GM19328 (cell line): ENCODE data around the gene SPARCL1.
A peak's percentile ranks its signal among the peaks of the same experiment; 100 is the strongest.
"Not testable (repeated sequence)": the region's sequence is repeated elsewhere in the genome, so short reads cannot be mapped to it uniquely, and the experiment has no call there.

Source experiments
- ATAC-seq: cut with Tn5 transposase; IDR thresholded peaks from one replicate; pipeline ENCODE4 v1.9.1; 2021; ENCODE audit warnings: mild to moderate bottlenecking, moderate library complexity; ENCODE audit not compliant: unreplicated experiment

The SPARCL1 gene

DNA sequence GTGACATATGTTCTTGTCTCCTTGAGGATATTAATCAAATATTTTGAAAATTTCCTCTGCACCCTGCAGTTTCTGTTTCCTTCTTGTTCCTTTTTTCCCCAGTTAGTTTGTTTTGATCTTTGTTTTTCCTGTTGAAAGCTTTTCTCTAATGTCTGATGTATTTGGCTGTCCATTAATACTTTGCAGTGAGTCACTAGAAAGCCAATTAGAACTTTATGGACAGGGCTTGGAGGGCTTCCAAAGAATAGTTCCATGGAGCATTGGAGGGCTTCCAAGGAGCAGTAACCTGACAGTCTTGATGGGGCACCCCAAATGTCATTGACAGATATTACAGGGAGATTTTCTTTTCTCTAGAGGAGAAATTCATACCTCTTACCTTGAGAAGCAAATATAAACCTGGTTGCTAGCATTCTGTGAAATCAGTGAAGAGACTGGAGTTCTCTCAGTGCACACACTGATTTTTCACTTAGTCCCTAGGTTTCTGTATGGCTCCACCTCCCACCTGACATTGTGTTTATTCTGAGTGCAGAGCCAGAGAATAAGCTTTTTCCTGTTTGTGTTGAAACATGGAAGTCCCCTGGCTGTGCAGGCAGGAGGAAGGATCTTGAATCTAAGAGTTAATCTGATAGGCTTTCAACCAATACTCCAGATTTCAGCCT is 26.5 kb downstream of the SPARCL1 start:
- ATAC-seq = no peak

- peak; percentile 45 for ATAC-seq
These were observed 29.1 kb downstream of the SPARCL1 start for GRCh38 chr4:87500092-87500462.

DNA sequence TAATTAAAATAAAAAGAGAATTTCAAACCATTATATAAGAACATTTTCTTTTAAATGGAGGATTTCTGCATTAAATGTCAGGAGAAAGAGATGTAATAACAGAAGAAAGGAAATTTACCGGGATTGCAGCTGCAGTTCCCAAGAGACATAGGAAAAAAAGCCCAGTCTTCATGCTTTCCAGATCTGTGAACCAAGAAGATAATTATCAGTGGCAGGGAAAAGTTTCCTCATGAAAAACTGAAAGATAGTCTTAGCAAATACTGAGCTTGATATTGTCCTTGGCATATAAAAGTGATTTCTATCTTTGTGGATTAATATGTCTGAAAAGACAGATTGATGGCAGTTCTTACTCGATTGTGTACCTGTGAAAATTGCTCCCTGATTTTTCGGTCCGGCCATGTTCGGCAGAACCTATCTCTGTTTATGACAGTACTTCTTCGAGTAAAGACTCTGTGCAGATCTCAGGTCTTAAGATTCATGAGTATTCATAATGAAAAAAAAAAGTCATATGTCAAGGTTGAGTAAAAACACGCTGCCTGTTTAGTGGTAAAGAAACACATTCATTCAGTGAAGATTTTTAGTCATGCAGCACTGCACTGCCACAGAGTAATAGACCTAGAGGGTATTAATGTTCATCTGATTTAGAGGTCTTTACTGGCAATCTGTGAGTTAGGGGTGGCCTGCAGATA is 29.6 kb downstream of the SPARCL1 start:
- peak; percentile 75 for ATAC-seq

DNA sequence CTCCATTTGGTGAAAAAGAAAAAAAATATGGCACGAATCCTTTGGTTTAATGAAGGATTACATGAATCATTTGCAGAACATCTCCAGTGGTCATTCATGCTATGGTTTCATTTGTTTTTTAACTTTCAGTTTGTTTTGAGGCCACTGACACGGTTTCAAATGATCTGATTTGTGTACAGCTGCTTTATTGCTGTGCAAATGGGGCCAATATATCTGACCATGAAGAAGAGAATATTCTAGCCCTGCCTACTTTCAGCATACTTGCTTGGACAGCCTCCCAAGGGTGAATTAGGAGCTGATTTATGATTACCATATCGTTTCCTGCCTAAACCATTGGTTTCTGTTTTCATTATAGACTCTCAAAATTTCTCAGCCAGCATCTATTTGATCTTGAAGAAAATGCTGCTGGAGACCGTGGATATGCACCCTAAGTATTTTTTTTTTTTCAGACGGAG is 30.7 kb downstream of the SPARCL1 start:
- no peak for ATAC-seq

DNA sequence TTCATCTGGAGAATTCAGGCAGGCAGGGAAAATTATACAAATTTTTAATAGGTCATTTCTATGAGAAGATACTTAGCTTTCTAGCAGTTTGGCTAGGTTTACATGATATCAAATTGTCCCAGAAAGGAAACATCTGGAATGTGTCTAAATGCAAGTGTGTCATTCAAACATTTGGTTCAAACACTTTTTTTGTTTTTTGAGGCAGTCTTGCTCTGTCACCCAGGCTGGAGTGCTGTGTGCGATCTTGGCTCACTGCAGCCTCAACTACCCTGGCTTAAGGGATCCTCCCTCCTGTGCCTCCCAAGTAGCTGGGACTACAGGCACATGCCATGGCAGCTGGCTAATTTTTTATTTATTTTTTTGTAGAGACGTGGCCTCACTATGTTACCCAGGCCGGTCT is 31.6 kb downstream of the SPARCL1 start:
- ATAC-seq = no peak

DNA sequence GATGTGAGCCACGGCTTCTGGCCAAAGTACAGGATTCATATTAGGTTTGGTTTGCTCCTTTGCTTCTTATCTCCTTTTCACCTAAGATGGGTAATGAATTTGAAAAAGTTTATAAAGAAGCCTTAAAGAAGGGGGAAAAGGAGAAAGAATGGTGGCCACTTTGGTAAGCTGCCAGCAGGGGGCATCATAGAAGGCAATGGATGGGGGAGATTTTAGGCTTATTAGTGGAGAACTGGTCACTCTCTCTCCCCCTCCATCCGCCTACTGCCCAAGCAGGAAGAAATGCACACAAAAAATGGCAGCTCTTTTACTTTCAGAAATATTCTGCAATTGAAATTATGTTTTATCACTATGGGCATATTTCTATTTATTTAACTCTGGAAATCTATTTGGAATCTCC is 32.0 kb downstream of the SPARCL1 start:
- no peak for ATAC-seq

DNA sequence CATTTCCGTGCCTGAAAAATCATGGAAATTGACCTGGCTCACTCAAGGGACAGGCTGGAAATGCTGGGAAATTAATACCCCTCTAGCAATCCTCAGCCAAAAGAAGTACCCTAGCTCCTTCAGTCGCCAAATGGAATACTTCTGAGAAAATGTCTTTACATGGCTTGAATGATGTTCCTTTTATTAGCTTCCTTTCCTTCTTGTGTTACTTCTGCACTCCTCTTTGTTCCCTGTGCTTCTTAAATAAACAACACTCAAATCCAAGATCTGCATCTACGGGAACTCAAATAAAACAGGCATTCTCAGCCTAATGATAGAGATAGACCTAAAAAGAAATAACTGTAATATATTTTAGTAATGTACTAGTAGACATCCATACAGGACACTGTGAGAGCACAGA is 36.1 kb downstream of the SPARCL1 start:
- no peak for ATAC-seq

DNA sequence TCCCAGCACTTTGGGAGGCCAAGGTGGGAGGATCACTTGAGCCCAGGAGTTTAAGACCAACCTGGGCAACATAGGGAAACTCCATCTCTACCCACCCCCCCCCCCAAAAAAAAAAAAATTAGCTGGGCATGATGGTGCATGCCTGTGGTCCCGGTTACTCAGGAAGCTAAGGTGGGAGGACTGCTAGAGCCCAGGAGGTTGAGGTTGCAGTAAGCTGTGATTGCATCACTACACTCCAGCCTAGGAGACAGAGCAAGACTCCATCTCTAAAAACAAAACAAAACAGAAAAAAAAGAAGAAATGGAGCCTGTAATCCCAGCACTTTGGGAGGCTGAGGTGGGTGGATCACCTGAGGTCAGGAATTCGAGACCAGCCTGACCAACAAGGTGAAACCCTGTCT is 37.3 kb downstream of the SPARCL1 start:
- ATAC-seq = not testable (repeated sequence)

DNA sequence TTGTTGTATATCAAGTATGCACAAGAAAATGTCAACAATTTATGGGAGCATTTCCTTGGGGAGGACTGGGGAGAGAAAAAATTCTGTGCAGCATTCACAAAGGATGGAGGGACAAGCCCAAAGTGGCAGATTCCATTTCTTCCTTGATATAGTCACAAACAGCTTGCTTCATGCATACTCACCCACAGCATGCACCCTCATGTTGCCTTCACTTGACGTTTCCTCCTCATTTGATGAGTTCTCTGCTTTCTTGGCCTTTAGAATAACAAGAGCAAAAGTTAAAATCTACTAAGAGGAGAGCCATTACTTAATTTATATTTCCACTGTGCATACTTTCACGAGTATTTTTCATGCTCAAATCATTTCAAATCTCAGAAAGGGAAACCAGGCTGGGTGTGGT is 37.7 kb downstream of the SPARCL1 start:
- ATAC-seq = no peak

- ATAC-seq = no peak
These were observed 38.4 kb downstream of the SPARCL1 start for GRCh38 chr4:87490664-87491369.

GRCh38 chr4:87489678-87490077 is 39.5 kb downstream of the SPARCL1 start:
- no peak for ATAC-seq

DNA sequence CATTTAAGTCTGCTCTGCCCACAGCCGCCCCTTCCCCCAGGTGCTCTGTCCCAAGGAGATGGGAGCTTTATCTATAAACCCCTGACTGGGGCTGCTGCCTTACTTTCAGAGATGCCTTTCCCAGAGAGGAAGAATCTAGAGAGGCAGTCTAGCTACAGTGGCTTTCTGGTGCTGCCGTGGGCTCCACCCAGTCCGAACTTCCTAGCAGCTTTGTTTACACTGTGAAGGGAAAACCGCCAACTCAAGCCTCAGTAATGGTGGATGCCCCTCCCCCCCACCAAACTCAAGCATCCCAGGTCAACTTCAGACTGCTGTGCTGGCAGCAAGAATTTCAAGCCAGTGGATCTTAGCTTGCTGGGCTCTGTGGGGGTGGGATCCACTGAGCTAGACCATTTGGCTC is 40.5 kb downstream of the SPARCL1 start:
- ATAC-seq = not testable (repeated sequence)

DNA sequence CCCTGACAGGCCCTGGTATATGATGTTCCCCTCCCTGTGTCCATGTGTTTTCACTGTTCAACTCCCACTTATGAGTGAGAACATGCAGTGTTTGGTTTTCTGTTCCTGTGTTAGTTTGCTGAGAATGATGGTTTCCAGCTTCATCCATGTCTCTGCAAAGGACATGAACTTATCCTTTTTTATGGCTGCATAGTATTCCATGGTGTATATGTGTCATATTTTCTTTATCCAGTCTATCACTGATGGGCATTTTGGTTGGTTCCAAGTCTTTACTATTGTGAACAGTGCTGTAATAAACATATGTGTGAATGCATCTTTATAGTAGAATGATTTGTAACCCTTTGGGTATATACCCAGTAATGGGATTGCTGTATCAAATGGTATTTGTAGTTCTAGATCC is 45.9 kb downstream of the SPARCL1 start:
- not testable (repeated sequence) for ATAC-seq

DNA sequence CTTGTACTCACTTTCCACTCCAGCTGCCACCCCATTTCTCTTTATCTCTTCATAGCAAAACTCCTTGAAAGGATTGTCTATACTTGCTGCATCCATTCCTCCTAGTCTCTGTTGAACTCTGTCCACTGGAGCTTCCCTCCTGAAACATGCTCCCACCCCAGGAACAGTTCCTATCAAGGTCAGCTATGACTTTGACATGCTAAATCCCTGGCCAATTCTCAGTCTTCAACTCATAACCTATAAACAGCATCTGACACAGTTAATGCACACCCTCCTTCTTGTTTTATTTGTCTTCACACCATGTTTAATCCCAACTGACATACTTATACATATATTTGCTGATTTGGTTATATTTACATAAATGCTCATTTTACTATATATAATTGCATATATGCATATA is 47.8 kb downstream of the SPARCL1 start:
- ATAC-seq = no peak

GRCh38 chr4:87478732-87479250 is 50.4 kb downstream of the SPARCL1 start:
- no peak for ATAC-seq

- no peak for ATAC-seq
These were observed 52.2 kb downstream of the SPARCL1 start for GRCh38 chr4:87476934-87477333.

DNA sequence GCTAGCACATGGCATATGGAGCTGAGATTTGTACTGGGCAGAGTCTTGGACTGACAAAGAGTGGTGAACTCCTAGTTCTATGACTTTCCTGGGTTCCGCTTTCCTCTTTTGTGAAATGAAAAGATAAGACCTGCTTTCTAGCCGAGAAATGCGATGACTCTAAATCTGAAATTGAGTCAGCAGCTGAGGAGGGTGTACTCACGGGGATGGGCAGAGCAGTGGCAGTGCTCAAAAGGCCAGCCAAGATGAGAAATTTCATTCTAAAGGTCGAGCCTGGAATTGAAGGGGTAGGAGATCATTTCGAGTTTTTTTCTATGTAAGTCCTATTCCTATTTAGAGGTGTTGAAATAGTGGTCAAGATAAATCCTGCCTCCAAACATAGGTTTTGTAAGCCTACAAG is 59.8 kb downstream of the SPARCL1 start:
- no peak for ATAC-seq

DNA sequence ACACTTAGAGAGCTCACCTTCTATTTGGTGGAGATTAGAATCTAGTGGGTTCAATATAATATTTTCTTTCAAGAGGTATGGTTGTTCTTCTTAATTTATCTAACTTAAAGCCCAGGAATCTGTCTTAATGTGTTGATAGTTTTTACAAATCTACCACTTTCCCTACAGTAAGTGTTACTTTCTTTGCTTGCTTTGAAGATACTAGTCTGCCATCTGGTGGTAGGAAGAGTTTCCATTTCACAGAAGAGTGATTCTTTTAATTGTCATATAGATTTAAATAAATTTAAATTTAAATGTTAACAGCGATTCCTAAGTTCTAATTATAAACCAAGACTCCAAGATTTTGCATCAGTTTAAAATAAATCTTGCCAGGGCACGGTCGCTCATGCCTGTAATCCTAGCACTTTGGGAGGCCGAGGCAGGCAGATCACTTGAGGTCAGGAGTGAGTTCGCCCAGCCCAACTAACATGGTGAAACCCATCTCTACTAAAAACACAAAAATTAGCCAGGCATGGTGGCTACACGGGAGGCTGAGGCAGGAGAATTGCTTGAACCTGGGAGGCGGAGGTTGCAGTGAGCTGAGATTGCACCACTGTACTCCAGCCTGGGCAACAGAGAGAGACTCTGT is 63.3 kb downstream of the SPARCL1 start:
- ATAC-seq = no peak

GRCh38 chr4:87462102-87462501 is 67.1 kb downstream of the SPARCL1 start:
- ATAC-seq = no peak

DNA sequence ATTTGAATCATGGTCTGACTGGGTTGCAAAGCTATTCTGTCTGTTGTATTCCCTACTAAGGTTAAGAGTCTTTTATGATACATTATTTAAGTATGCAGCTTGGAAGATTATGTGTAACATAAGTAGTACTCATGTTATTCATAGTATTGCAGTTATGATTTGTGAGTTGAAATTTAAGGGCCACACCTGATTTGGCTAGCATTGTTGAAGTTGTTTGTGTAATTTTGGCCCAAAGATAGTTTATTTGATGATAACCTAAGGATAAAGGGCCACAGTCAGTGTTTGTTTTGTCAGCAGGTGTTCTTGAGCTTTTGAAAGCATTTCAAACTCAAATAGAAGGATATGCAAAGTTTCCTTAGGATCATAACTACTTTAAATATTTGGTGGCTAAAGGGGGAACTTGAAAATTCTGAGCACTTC is 67.9 kb downstream of the SPARCL1 start:
- no peak for ATAC-seq

- ATAC-seq = no peak
These were observed 70.3 kb downstream of the SPARCL1 start for GRCh38 chr4:87458913-87459312.
